Right lobe of liver (tissue), 6 donors: ENCODE data around the gene SMPD3. TPM values are rescaled to one million over a fixed set of nuclear protein-coding genes. Genes with fewer than 3 reads are reported as not detected.

ENCODE experiments used
- ATAC-seq, 4 donors: fragments of 200-7000 bp; cut with Tn5 transposase; one replicate each; pipeline ENCODE4 v1.9.1; 2020; ENCODE audit warnings: mild to moderate bottlenecking in 4 of 4, moderate library complexity in 4 of 4
- DNase-seq, 3 donors: peaks; one replicate each; pipeline ENCODE4 v3.0.0-alpha.2; 2020
- H3K27ac ChIP-seq, 3 donors: fragments of 200-600 bp; one replicate each; pipeline ENCODE4 v1.8.0; 2022
- H3K27me3 ChIP-seq, 2 donors: fragments of 200-600 bp; one replicate each; pipeline ENCODE4 v1.8.0; 2022
- H3K36me3 ChIP-seq, 4 donors: fragments of 200-600 bp; sonication (generic) in 1 of 4; one replicate each; pipeline versions ENCODE4 v1.5.1 to v1.8.0; 2017 to 2022; ENCODE audit warnings: control low read depth in 1 of 4
- H3K4me1 ChIP-seq, 4 donors: fragments of 200-600 bp; sonication (generic) in 1 of 4; one replicate each; pipeline versions ENCODE4 v1.5.1 to v1.8.0; 2017 to 2022; ENCODE audit warnings: control low read depth in 1 of 4
- H3K4me3 ChIP-seq, 3 donors: fragments of 200-600 bp; one replicate each; pipeline ENCODE4 v1.8.0; 2022
- H3K9me3 ChIP-seq, 4 donors: fragments of 200-600 bp; sonication (generic) in 1 of 4; one replicate each; pipeline versions ENCODE4 v1.5.1 to v1.8.0; 2017 to 2022; ENCODE audit warnings: control low read depth in 1 of 4
- POLR2A ChIP-seq: fragments of 450-650 bp; IDR thresholded peaks from one replicate; pipeline ENCODE4 v1.6.1; 2017; ENCODE audit warnings: antibody characterized with exemption, mild to moderate bottlenecking
- WGBS: methylation state at CpG from one replicate; pipeline ENCODE4 v1.1.6; 2018; ENCODE audit warnings: low coverage, low lambda C conversion rate; ENCODE audit not compliant: insufficient coverage; ENCODE audit errors: missing lambda C conversion rate; 5-methylcytosine and 5-hydroxymethylcytosine counted together
- intact Hi-C, 2 donors: fragments of 100-400 bp; cut with DNase I; formaldehyde crosslinking; loops; one replicate each; pipeline versions ENCODE4 v1.11.2 to v1.14.1; 2022
- total RNA-seq, 6 experiments: library from RNA; depleted of rRNA in 2 of 6; stranded (reverse); fragments of >200 nt in 2 of 6; fragmentation: NEBNext Ultra II Directional in 3 of 6; extraction: Animal tissue kit (Norgen Biotek cat#: 25700) in 3 of 6; gene quantifications; one replicate each; pipeline versions ENCODE4 v1.1.0 to v1.2.4, GENCODE V29; 2016 to 2023
- TF ChIP-seq, protein P1 (sequence below), 4 donors: fragments of 200-600 bp in 3 of 4; fragments of 450-650 bp in 1 of 4; IDR thresholded peaks; one replicate each; pipeline versions ENCODE4 v1.5.1 to v1.8.0; 2016 to 2022; ENCODE audit warnings: antibody characterized with exemption in 4 of 4, mild to moderate bottlenecking in 2 of 4
- donor health status: DM: no; HTN: yes; CAD: no.
- donor health status: DM: no; HTN: no; CAD: no.
- donor health status: DM: no; HTN: no; CAD: no.
- donor health status: DM: no; HTN: yes; CAD: no.
- donor health status: DM: no; HTN: yes; CAD: no.

The SMPD3 gene
- total RNA-seq, 6 experiments from 2014 or later = 0.18 to 27.2 (median 5.0) TPM

GRCh38 chr16:68343137-68343536 is 105.2 kb downstream of the SMPD3 start:
- peaks cover 0 to 42% (median 13%) of the 10 kb centered on the region in 4 donors for H3K36me3 ChIP-seq
- intact Hi-C loops = no loop called here
- no peak for ATAC-seq
- 97% methylated on average over 7 of the region's 7 CpGs for WGBS
- H3K4me1 ChIP-seq = peaks cover 0 to 21% (median 6%) of the 10 kb centered on the region in 4 donors
- H3K27me3 ChIP-seq = no peaks in the 10 kb centered on the region
- no peak overlapping the region for H3K4me3 ChIP-seq
- DNase-seq = no peak
- TF ChIP-seq, protein P1, sequence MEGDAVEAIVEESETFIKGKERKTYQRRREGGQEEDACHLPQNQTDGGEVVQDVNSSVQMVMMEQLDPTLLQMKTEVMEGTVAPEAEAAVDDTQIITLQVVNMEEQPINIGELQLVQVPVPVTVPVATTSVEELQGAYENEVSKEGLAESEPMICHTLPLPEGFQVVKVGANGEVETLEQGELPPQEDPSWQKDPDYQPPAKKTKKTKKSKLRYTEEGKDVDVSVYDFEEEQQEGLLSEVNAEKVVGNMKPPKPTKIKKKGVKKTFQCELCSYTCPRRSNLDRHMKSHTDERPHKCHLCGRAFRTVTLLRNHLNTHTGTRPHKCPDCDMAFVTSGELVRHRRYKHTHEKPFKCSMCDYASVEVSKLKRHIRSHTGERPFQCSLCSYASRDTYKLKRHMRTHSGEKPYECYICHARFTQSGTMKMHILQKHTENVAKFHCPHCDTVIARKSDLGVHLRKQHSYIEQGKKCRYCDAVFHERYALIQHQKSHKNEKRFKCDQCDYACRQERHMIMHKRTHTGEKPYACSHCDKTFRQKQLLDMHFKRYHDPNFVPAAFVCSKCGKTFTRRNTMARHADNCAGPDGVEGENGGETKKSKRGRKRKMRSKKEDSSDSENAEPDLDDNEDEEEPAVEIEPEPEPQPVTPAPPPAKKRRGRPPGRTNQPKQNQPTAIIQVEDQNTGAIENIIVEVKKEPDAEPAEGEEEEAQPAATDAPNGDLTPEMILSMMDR (IDR thresholded peaks at IDR 0.05) = no peak
- TF ChIP-seq POLR2A = no peak
- H3K9me3 ChIP-seq = no peaks in the 10 kb centered on the region
- no peak overlapping the region for H3K27ac ChIP-seq

- TF ChIP-seq, protein P1 (IDR thresholded peaks at IDR 0.05) = no peak
- no peak for TF ChIP-seq POLR2A
- no peak for DNase-seq
- H3K4me3 ChIP-seq = no peak overlapping the region
- H3K36me3 ChIP-seq = peaks cover 0 to 38% (median 16%) of the 10 kb centered on the region in 4 donors
- intact Hi-C loops = no loop called here
- peaks cover 0 to 21% (median 6%) of the 10 kb centered on the region in 4 donors for H3K4me1 ChIP-seq
- H3K27me3 ChIP-seq = no peaks in the 10 kb centered on the region
- 92% methylated on average over 4 of the region's 7 CpGs for WGBS
- H3K9me3 ChIP-seq = no peaks in the 10 kb centered on the region
- no peak overlapping the region for H3K27ac ChIP-seq
- no peak for ATAC-seq
Measured at GRCh38 chr16:68342620-68343019, 105.7 kb downstream of the SMPD3 start.

DNA sequence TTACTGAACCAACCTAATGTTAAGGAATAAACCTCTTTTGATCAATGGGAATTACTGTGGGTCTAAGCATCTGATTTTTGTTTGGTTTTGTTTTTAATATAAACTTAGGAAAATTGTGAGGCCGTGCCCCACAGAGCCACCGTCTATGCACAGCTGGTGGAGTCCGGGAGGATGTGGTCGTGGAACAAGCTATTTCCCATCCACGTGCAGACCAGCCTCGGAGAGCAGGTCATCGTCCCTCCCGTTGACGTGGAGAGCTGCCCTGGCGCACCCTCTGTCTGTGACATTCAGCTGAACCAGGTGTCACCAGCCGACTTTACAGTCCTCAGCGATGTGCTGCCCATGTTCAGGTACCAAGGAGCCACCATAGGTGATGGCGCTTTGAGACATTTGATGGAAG is 109.1 kb downstream of the SMPD3 start:
- 94% methylated on average over 10 of the region's 13 CpGs for whole genome bisulfite sequencing
- intact Hi-C loops = no loop called here
- ATAC-seq = no peak
- Histone ChIP-seq H3K9me3 (no peaks in the 10 kb centered on the region), H3K27me3 (no peaks in the 10 kb centered on the region), H3K4me3 (no peak overlapping the region), H3K36me3 (peaks cover 0 to 43% (median 17%) of the 10 kb centered on the region in 4 donors), H3K27ac (no peak overlapping the region), H3K4me1 (peaks cover 0 to 9% (median 0%) of the 10 kb centered on the region in 4 donors)
- TF ChIP-seq, protein P1 (IDR thresholded peaks at IDR 0.05) = no peak
- no peak for TF ChIP-seq POLR2A
- no peak for DNase-seq

DNA sequence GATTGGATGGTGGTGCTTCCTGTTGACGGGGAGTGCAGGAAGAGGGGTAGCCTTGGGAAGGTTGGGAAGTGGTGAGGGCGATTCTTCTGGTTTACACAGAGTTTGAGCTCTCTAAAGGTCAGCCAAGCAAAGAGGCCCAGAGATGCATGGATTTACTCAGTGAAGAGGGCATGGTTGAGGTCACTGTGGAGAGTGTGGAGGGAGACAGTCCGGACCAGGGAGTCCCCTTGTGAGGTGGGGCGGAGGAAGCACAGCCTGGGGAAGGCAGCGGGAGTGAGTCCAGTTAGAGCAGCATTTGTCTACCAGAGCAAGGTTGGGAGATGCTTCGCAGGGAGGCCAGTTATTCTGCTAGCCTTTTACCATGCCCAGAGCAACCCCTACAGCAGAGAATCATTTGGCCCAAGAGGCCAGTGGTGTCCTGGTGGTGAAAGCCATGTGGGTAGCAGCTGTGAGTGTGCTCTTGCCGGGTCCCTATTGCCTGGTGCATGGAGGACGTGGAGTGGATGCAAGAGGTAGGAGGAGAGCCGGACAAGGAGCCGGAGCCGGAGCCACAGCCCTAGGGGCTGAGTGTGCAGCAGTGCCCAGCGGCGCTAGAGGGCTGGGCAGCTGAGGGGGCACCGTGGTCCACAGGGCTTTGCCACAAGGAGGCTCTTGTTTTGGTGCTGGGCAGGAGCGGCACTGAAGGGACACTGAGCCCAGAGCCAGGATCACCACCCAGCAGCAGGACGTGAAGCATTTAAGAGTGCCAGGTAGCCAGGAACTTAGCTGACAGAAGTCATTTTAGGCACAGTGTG is 109.8 kb downstream of the SMPD3 start:
- intact Hi-C loops = no loop called here
- 83% methylated on average over 2 of the region's 16 CpGs for WGBS
- DNase-seq (no peak), ATAC-seq (no peak)
- Histone ChIP-seq H3K27ac (no peak overlapping the region), H3K9me3 (no peaks in the 10 kb centered on the region), H3K4me3 (no peak overlapping the region), H3K4me1 (peaks cover 0 to 14% (median under 1%) of the 10 kb centered on the region in 4 donors), H3K27me3 (no peaks in the 10 kb centered on the region), H3K36me3 (peaks cover 0 to 43% (median 17%) of the 10 kb centered on the region in 4 donors)
- no peak for TF ChIP-seq POLR2A
- TF ChIP-seq, protein P1 (IDR thresholded peaks at IDR 0.05) = no peak
